ENCODE results near the gene TMEM175.
A peak's percentile ranks its signal among the peaks of the same experiment; 100 is the strongest.

Gene TMEM175, protein sequence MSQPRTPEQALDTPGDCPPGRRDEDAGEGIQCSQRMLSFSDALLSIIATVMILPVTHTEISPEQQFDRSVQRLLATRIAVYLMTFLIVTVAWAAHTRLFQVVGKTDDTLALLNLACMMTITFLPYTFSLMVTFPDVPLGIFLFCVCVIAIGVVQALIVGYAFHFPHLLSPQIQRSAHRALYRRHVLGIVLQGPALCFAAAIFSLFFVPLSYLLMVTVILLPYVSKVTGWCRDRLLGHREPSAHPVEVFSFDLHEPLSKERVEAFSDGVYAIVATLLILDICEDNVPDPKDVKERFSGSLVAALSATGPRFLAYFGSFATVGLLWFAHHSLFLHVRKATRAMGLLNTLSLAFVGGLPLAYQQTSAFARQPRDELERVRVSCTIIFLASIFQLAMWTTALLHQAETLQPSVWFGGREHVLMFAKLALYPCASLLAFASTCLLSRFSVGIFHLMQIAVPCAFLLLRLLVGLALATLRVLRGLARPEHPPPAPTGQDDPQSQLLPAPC

DNA sequence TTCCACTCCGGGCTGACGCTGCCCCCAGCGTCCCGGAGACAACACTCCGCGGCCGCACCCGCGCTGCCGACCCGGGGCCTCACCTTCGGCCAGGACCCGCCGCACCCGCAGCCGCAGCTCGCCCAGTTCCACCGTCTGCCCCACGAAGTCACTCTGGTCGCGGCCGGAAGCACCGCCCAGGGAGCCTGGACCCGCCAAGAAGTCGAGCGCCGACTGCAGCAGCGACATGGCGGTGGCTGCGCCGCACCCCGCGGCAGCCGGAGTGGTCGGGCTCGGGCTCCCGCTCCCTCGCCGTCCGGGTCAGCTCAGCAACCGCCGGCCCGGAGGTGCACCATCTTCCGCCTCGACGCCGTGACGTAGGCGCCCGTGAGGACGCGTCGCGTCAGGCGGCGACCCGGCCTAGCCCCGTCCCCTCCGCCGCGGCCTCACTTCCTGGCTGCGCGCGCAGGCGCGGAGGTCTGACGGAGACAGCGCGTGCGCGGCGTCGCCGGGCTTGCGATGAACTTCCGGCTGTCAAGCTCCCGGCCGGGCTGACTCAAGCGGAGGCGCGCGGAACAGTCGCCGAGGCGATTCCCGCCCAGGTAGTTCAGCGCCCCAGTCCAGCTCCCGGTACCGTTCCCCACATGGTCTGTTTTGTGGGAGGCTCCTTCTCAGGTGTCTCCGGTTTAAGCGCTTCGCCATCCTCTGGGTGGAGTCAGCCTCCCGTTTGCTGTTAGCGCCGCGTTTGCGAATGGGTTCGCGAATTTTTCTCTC is at the start of gene TMEM175, which contains the start of gene GAK:
Gene TMEM175, plus strand, starts transcription at position 501 of the 753 bp plus-strand sequence. CDS start 15,280 bp downstream, outside the sequence.
Gene GAK, minus strand, starts transcription at position 357 of the 753 bp plus-strand sequence. Its CDS starts 129 bp downstream, at position 228.
- peak; percentile 96 to 97 for DNase-seq

DNA sequence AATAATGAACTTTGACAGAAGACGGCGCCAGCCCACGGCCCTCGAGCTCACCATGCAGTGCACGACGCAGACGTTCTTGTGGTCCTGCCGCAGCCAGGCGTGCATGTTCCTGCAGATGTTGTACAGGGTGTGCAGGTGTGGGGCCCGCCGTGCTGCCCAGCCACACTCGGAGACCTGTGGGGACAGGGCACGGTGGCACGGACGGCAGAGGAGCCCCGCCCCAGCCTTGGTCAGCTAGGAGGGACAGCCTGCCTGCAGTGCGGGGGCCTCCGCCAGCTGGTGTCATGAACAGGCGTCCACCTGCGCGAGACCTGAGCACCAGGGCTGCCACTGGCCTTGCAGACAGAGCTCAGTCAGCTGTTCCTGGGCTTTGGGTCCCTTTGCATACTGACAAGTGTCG is 49.6 kb upstream of the TMEM175 start:
- DNase-seq: no peak

DNA sequence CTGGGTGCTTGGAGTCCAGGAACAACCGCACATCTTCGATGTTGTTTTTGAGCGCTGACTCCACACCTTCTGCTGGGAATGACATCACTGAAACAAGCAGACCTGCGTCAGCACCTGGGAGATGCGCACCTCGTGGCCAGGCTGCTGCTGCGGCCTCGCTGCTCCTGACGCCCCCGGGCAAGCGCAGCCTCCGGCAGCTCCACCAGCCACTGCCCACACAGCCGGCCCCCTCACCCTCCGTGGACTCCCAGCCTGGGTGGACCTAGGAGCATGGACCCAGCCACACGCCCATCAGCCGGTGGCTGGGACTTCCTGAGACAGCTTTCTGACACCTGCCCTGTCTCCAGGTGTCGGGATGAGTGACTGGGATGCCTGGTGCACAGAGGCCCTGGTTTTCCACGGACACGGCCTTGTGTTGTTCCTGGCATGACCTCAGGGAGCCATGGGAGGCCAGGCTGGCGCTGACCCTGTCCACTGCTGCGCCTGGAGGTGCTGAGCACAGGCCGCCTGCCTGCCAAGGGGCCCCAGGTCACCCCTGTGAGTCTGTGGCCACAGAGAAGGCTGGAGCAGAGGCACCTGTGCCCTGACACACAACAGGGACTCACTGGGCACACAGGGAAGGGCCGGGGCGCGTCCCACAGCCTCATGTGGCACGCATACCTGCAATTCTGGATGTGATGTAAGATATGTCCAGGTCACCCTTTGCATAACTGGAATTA is 48.7 kb upstream of the TMEM175 start:
- no peak for DNase-seq

DNA sequence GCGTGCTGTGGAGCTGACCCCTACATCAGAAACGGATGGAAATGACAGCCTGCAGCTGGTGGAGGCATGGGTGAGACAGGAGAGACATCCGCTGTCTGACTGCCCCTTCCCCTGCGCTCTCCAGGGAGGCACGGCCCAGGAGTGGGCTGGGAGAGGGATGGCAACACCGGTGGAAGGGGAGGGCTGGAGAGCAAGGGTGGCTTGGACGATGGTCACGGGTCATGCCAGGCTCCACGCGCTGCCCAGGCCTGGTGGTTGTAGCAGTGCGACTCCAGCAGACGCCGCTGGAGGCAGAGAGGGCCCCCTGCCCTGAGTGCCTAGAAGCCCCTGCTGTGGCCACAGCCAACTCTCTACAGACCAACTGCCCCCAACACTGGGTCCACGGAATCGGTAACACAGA is 48.0 kb upstream of the TMEM175 start:
- no peak for DNase-seq

DNA sequence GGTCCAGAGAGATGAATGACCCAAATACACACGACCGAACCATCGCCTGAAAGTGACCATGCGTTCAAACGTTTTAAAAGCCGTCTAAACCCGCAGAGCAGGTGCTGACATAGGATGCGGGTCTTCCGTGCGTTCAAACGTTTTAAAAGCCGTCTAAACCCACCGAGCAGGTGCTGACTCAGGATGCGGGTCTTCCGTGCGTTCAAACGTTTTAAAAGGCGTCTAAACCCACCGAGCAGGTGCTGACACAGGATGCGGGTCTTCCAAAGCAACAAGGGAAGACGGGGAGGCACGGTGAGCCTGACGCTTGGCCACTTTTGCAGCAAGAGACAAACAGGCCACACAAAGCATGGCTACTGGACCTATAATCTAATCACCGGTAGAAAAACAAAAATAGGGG is 47.4 kb upstream of the TMEM175 start:
- no peak for DNase-seq

DNA sequence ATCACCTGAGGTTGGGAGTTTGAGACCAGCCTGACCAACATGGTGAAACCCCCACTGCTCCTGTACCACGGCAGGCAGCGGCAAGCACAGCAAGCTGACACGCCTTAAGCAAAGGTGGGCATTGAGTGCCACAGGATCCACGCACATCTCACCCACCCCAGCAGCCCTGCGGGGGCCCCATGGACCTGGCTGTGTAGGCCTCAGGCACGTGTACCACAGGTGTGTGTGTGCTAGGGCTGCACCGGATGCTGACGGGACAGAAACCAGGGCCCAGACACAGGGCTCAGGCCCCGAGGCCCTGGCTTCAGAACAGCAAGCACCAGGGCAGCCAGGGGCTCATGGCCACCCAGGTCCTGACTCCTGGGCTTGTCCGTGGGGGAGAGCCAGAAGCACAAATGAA is 46.9 kb upstream of the TMEM175 start:
- no peak for DNase-seq

DNA sequence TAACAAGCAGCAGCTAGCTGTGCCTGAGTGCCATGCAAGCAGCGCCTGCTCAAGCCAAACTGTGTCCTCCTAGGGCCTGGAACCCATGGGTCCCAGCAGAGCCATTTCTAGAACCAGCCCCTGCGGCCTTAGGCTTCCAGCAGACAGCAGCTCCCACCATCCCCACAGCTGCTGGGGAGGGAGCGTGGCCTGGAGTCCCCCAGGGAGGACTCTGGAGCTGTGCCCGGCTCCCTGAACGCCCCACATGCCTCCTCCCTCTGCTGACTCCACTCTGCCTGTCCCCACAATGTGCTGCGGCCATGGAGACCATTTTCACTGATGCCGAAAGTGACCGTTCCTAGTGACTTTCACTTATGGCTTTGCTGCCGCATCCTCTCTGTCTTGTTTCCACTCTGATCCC is 46.0 kb upstream of the TMEM175 start:
- DNase-seq: no peak

DNA sequence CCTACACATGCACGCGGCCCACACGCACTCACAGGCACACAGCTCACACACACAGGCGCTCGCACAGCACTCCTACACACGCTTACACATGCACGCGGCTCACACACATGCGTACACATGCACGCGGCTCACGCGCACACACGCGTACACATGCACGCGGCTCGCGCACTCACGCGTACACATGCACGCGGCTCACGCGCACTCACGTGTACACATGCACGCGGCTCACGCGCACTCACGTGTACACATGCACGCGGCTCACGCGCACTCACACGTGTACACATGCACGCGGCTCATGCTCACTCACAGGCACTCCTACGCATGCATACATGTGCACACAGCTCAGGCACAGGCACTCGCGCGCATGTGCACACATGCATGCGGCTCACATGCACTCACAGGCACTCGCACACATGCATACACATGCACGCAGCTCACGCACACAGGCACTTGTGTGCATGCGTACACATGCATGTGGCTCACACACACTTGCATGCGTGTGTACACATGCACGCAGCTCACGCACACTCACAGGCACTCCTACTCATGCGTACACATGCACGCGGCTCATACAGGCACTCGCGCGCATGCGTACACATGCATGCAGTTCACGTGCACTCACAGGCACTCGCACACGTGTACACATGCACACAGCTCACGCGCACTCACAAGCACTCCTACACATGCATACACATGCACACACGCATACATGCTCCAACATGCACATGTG is 45.1 kb upstream of the TMEM175 start:
- no peak for DNase-seq

DNA sequence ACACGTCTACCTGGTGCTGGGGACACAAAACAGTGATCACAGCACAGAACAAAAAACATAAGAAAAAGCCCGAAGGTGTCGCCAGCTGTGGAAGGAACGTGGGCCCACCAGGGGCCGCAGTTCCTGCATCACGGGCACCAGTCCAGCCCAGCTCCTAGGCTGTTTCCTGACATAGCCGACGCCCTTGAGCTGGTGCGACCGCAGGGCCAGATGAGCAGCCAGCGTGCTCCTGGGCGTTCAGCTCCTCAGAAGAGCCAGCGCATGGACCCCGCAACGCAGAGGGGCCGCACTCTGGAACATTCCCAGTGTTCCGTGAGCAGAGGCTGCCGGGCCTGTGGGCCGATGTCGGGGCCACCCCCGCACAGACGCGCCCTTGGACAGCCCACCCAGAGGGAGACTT is 44.2 kb upstream of the TMEM175 start:
- DNase-seq: no peak

DNA sequence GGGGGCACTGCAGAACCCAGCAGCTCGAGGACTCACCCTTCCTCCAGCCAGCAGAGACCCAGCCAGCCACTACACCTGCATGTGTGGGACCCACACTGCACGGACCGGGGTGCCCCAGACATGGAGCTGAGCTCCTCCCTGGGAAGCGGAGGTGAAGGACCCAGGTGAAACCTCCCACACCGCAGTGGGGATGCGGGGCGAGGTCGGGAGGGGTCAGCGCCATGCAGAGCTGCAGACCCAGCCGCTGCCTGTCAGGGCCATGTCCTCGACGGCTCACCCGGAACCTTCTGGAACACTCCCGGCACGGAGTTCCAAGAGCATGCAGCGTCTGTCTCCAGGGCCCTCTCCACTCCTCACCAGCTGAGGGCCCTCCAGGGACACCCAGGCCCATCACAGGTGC is 42.7 kb upstream of the TMEM175 start:
- DNase-seq: no peak

DNA sequence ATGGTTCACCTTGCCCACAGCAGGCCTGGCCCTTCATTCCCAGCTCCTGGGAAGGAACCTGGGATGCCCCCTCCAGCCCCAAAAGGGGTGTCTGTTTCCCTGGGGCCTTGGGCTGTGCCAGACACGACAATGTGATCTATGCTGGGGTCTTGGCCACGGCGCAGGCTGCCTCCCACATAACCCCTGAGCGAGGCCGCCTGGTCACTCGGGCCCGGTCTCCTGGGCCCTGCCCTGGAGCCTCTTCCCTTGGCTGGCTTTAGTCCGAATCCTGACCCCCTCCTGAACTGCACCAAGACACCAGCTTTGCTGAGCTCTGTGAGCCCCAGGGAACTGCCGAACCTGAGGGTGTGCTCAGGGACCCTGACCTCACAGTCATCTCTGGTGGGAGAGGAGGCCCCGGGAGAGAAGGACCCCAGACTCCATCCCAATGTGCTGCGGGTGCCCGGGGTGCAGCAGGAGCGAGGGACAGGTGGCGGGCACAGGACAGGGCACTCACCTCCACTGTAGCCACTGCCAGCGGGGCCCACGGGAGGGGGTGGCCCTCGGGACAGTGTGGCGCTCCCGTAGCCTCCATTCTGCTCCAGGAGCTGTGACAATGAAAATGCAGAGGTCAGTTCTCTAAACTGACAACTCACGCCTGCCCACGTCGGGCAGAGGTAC is 42.1 kb upstream of the TMEM175 start:
- no peak for DNase-seq

DNA sequence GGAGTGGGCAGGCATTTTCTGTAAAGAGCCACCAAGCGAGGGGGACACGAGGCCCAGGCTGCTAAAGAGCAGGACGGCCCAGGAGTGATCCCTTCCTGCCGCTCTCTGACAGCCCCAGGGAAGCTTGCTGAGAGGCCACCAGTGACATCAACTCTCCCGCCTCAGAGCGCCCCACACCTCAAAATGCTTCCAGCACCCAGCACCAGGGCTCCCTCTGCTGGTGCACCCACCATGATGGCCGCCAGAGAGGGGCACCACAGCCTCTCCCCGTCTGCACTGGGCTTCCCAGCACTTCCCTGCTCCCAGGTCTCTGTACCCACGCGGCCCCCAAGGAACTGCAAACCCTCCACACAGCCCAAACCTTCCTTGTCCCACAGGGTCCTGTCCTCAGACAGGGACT is 40.5 kb upstream of the TMEM175 start:
- DNase-seq: no peak

DNA sequence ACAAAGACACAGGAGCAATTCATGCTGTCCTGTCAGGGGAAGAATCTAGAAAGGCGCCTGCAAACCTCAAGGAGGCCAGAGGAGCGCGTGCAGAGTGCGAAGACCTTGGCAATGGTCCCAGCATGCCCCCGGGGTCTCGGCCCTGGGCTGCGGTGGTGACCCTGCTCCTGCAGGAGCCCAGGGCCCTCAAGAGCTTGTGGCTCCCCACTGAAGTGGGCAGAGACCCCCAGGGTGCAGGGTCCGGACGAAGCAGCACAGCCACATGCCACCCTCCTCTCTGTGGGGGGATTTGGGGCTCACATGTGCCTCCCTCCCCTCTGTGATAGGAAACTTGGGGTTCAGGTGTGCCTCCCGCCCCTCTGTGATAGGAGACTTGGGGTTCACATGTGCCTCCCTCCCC is 39.5 kb upstream of the TMEM175 start:
- DNase-seq: no peak

DNA sequence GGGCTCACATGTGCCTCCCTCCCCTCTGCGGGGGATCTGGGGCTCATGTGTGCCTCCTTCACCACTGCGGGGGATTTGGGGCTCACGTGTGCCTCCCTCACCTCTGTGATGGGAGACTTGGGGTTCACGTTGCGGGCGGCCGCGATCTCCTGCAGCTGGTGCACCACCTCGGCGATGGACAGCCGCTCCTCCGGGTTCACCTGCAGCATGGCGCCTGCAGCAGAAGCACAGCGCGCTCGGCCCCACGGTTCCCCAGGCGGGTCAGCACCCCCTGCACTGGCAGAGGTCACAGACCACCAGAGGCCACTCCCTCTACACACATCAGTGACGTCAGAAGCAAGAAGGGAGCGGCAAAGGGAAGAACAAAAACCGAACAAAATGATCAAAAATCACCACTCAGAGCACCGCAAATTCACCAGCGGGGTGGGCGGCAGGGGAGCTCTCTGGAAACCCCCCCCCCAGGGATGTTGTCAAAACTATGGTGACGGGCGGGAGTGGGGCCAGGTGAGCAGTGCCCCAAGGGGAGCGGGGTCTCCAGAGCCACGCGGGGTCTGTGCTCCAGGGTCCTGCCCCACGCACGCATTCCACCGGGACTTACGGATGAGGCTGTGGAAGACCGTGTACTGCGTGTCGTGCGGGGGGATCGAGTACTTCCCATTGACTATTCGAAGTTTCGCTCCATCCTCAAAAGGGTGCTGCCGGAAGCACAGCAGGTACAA is 38.8 kb upstream of the TMEM175 start:
- DNase-seq: no peak

DNA sequence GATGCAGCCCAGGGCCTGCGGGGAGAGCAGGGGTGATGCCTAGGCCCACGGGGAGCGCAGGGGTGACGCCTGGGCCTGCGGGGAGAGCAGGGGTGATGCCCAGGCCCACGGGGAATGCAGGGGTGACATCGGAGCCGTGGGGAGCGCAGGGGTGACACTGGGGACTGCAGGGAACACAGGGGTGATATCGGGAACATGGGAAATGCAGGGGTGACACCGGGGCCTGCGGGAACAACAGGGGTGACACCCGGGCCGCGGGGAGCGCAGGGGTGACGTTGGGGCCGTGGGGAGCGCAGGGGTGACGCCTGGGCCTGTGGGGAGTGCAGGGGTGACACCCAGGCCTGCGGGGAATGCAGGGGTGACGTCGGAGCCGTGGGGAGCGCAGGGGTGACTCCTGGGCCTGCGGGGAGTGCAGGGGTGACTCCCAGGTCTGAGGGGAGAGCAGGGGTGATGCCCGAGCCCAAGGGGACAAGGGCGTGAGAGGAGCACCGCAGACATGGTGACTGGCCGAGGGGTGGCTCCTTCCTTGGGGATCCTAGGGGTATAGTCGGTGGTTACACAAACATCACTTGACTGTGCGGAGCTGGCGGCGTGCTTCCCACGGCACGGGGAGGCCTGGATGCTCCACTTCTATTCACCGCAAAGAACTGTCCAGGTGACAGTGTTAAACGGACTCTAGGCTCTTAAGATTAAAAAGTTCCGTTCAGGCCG is 38.1 kb upstream of the TMEM175 start:
- no peak for DNase-seq

DNA sequence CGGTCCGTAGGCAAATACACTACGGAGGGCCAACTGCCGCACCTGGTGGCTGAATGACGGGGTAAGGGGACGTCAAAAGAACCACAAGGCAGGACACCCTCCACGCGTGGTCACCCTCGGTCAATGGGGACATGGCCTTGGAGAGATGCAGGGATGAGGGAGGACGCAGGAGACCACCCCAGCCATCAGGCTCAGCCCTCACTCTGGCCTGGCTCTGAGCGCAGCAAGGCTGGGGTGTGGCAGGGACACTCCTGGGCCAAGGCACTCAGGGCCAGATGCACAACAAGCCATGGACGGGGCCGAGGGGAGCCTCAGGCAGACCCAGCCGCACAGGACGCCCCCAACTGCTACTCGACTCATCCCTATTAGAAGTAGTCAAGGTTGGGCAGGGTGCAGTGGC is 36.7 kb upstream of the TMEM175 start:
- DNase-seq: no peak

DNA sequence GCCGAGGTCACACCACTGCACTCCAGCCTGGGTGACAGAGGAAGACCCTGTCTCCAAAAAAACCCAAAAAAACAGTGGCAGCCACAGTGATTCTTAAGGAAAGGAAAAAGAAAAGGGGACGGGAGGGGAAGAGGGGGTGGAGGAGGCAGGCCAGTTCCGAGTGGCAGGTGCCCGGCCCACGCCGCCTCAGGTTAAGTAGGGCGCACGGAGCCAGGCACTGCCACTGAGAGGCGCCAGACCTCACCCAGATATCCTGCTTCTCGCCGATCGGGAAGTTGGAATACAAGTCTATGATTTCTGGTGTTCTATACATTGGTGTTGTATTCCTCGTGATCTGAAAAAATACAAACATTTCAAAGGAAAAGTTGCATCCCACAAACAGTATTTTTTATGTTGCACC is 36.0 kb upstream of the TMEM175 start:
- DNase-seq: no peak

DNA sequence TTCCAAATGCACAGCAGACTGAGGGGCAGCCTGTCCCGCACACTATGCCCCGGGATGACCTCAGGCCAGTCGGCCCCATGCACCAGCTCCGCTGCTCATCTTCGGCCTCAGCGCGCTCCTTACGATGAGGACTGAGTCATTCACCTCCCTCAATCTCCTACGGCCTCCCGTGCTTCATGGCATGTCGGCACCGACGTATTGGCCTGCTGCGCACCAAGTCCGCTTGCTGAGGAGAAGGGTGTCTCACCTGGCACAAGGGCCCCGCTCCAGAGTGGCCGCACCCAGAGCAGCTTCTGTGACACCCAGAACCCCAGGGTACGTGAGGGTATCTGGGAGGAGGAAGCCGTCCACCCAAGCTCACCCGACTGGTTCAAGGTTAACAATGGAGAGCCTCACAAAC is 35.6 kb upstream of the TMEM175 start:
- no peak for DNase-seq

DNA sequence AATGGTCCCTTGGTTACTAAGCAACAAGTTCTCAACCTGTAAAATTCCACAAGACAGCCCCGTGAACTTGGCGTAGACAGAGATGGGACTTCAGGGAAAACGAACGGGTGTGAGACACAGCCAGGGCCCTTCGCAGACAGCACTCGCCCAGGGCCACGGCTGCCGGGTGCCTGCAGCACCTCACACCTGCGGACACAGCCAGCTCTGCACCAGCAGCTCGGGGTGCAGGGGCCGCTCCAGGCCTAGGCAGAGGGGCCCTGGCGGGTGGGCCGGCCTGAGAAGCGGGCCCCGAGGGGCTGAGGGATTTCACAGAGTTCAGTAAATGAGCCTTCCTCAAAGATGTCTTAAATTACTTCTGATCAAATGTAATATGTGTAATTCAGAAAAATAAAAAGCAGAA is 34.1 kb upstream of the TMEM175 start:
- no peak for DNase-seq

DNA sequence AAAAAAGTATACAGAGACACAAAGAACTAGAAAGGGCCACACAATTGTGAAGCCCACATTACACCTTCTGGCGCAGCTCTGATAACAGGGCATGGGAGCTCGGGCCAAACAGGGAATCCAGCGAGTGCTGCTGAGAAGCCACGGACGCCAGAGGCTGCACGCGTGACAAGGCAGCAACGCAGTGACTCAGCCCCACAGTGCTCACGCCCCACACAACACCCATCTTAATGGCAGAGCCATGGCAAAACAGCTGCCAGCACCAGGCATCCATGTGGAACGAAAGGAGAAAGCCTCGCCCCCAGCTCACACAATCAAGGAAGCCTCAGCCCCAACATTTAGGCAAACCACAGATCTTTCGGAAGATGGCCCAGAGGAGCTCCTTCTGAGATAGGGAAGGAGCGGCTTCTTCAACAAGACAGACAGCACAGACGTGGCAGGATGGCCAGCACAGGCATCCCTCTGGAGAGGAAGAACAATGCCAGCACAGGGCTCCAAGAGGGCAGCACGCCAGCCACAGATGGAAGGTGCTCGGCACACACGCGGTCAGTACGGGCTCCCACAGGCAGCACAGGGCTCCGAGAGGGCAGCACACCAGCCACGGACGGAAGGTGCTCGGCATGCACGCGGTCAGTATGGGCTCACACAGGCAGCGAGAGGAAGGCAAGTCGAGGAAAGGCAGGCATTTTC is 33.2 kb upstream of the TMEM175 start:
- DNase-seq: no peak

Data from CD4-positive, alpha-beta T cell treated with Interleukin-4 for 1 hour (primary cell).